Trophoblast cell (in vitro differentiated cells and primary cell): ENCODE data around the gene EGFR.

ENCODE experiments used
- DNase-seq, 2 donors: peaks; one replicate each; pipeline ENCODE4 v3.0.0-alpha.2; 2016
- H2AFZ ChIP-seq: 2 replicates; pipeline ENCODE4 v1.6.1; 2013; ENCODE audit warnings: low read length, moderate library complexity, mild to moderate bottlenecking; ENCODE audit not compliant: insufficient read depth, poor library complexity
- H2AK5ac ChIP-seq: 2 replicates; pipeline ENCODE4 v1.6.1; 2013; ENCODE audit warnings: mild to moderate bottlenecking, low read length
- H2BK120ac ChIP-seq: 2 replicates; pipeline ENCODE4 v1.6.1; 2013; ENCODE audit warnings: low read length, mild to moderate bottlenecking, moderate library complexity; ENCODE audit not compliant: insufficient read depth, poor library complexity
- H2BK12ac ChIP-seq: 2 replicates; pipeline ENCODE4 v1.6.1; 2013; ENCODE audit warnings: mild to moderate bottlenecking, low read length, moderate library complexity
- H2BK5ac ChIP-seq: 2 replicates; pipeline ENCODE4 v1.6.1; 2013; ENCODE audit warnings: low read length, low read depth, moderate library complexity, mild to moderate bottlenecking; ENCODE audit not compliant: poor library complexity
- H3K14ac ChIP-seq: 2 replicates; pipeline ENCODE4 v1.6.1; 2013; ENCODE audit warnings: mild to moderate bottlenecking, low read length
- H3K18ac ChIP-seq: 2 replicates; pipeline ENCODE4 v1.6.1; 2013; ENCODE audit warnings: mild to moderate bottlenecking, low read length
- H3K23ac ChIP-seq: 2 replicates; pipeline ENCODE4 v1.6.1; 2013; ENCODE audit warnings: low read length
- H3K27ac ChIP-seq: 2 replicates; pipeline ENCODE4 v1.5.1; 2013; ENCODE audit warnings: low read depth, mild to moderate bottlenecking, inconsistent platforms, low read length, moderate library complexity
- H3K27me3 ChIP-seq: 2 replicates; pipeline ENCODE4 v1.6.1; 2013; ENCODE audit warnings: inconsistent platforms, mild to moderate bottlenecking, low read length, moderate library complexity; ENCODE audit not compliant: insufficient read depth
- H3K36me3 ChIP-seq, 2 experiments: 1 replicate in 1 of 2; 2 replicates in 1 of 2; pipeline ENCODE4 v1.6.1; 2013; ENCODE audit warnings: low read length in 2 of 2, mild to moderate bottlenecking in 2 of 2, moderate library complexity in 1 of 2; ENCODE audit not compliant: insufficient read depth in 2 of 2, control insufficient read depth in 1 of 2
- H3K4ac ChIP-seq: 2 replicates; pipeline ENCODE4 v1.6.1; 2013; ENCODE audit warnings: low read depth, mild to moderate bottlenecking, low read length, moderate library complexity
- H3K4me1 ChIP-seq, 2 experiments: 1 replicate in 1 of 2; 2 replicates in 1 of 2; pipeline ENCODE4 v1.6.1; 2013; ENCODE audit warnings: low read length in 2 of 2, mild to moderate bottlenecking in 2 of 2, moderate library complexity in 1 of 2; ENCODE audit not compliant: insufficient read depth in 2 of 2, control insufficient read depth in 1 of 2
- H3K4me2 ChIP-seq: 2 replicates; pipeline ENCODE4 v1.6.1; 2013; ENCODE audit warnings: inconsistent platforms, mild to moderate bottlenecking, low read length, moderate library complexity
- H3K4me3 ChIP-seq: 2 replicates; pipeline ENCODE4 v1.5.1; 2013; ENCODE audit warnings: mild to moderate bottlenecking, low read depth, low read length, inconsistent platforms
- H3K79me1 ChIP-seq: one replicate; pipeline ENCODE4 v1.6.1; 2013; ENCODE audit warnings: low read length
- H3K79me2 ChIP-seq: 2 replicates; pipeline ENCODE4 v1.6.1; 2013; ENCODE audit warnings: low read length, mild to moderate bottlenecking; ENCODE audit not compliant: control insufficient read depth, insufficient read depth, poor library complexity
- H3K9ac ChIP-seq: 2 replicates; pipeline ENCODE4 v1.6.1; 2013; ENCODE audit warnings: mild to moderate bottlenecking, low read length
- H3K9me3 ChIP-seq: 2 replicates; pipeline ENCODE4 v1.6.1; 2013; ENCODE audit warnings: low read depth, mild to moderate bottlenecking, control low read depth, inconsistent platforms, low read length; ENCODE audit not compliant: insufficient read depth
- H4K12ac ChIP-seq: 2 replicates; pipeline ENCODE4 v1.6.1; 2013; ENCODE audit warnings: low read depth, mild to moderate bottlenecking, low read length, moderate library complexity
- H4K8ac ChIP-seq: 2 replicates; pipeline ENCODE4 v1.6.1; 2013; ENCODE audit warnings: low read depth, mild to moderate bottlenecking, low read length, moderate library complexity
- H4K91ac ChIP-seq: one replicate; pipeline ENCODE4 v1.6.1; 2013; ENCODE audit warnings: low read depth, mild to moderate bottlenecking, low read length, moderate library complexity
- WGBS: extraction: QIAGEN DNeasy Blood & Tissue Kit; methylation state at CpG from one replicate; pipeline ENCODE4 v1.1.7; 2013; ENCODE audit warnings: missing lambda C conversion rate; ENCODE audit not compliant: insufficient read length, insufficient coverage; ENCODE audit errors: extremely low coverage; 5-methylcytosine and 5-hydroxymethylcytosine counted together

The EGFR gene

GRCh38 chr7:55209366-55209765 lies 190.5 kb downstream of the EGFR start:
- no peak overlapping the region for H2AFZ ChIP-seq
- no peak overlapping the region for H3K4ac ChIP-seq
- no peak overlapping the region for H3K9ac ChIP-seq
- no peaks in the 10 kb centered on the region for H3K27me3 ChIP-seq
- H2AK5ac ChIP-seq = no peak overlapping the region
- no peak overlapping the region for H3K27ac ChIP-seq
- no peak overlapping the region for H4K12ac ChIP-seq
- peaks cover 2% of the 10 kb centered on the region for H3K9me3 ChIP-seq
- H2BK5ac ChIP-seq = no peak overlapping the region
- DNase-seq = peak; percentile 81 to 95
- H3K23ac ChIP-seq = no peak overlapping the region
- H3K79me2 ChIP-seq = peaks cover 2% of the 10 kb centered on the region
- H4K8ac ChIP-seq = no peak overlapping the region
- H3K4me1 ChIP-seq = peaks cover 2 to 5% of the 10 kb centered on the region in 2 experiments
- H3K4me2 ChIP-seq = no peak overlapping the region
- H3K18ac ChIP-seq = no peak overlapping the region
- no peak overlapping the region for H3K14ac ChIP-seq
- H2BK120ac ChIP-seq = no peak overlapping the region
- peaks cover 16 to 31% of the 10 kb centered on the region in 2 experiments for H3K36me3 ChIP-seq
- H3K79me1 ChIP-seq = no peaks in the 10 kb centered on the region
- H3K4me3 ChIP-seq = no peak overlapping the region
- H2BK12ac ChIP-seq = no peak overlapping the region
- no peak overlapping the region for H4K91ac ChIP-seq
- WGBS = no CpG with 5 or more reads among the region's 4 CpGs

GRCh38 chr7:55210176-55210575 lies 191.4 kb downstream of the EGFR start:
- no peak overlapping the region for H3K23ac ChIP-seq
- no peaks in the 10 kb centered on the region for H3K9me3 ChIP-seq
- H3K27ac ChIP-seq = no peak overlapping the region
- no peak overlapping the region for H3K4ac ChIP-seq
- no peak overlapping the region for H4K91ac ChIP-seq
- no peak overlapping the region for H2BK12ac ChIP-seq
- no peak overlapping the region for H3K14ac ChIP-seq
- H3K4me3 ChIP-seq = no peak overlapping the region
- peaks cover 13 to 24% of the 10 kb centered on the region in 2 experiments for H3K36me3 ChIP-seq
- no peak for DNase-seq
- no peak overlapping the region for H4K12ac ChIP-seq
- no CpG with 5 or more reads among the region's 4 CpGs for WGBS
- no peak overlapping the region for H2AK5ac ChIP-seq
- no peaks in the 10 kb centered on the region for H3K27me3 ChIP-seq
- no peak overlapping the region for H4K8ac ChIP-seq
- no peak overlapping the region for H2AFZ ChIP-seq
- no peaks in the 10 kb centered on the region for H3K79me1 ChIP-seq
- no peak overlapping the region for H2BK120ac ChIP-seq
- H3K9ac ChIP-seq = no peak overlapping the region
- H3K18ac ChIP-seq = no peak overlapping the region
- peaks cover 2 to 5% of the 10 kb centered on the region in 2 experiments for H3K4me1 ChIP-seq
- H3K4me2 ChIP-seq = no peak overlapping the region
- H3K79me2 ChIP-seq = peaks cover 2% of the 10 kb centered on the region
- no peak overlapping the region for H2BK5ac ChIP-seq

- Histone ChIP-seq H3K18ac (no peak overlapping the region), H3K4me2 (no peak overlapping the region), H3K14ac (no peak overlapping the region), H3K36me3 (peaks cover 9 to 19% of the 10 kb centered on the region in 2 experiments), H3K4me1 (peaks cover 2 to 5% of the 10 kb centered on the region in 2 experiments), H2BK12ac (no peak overlapping the region), H3K9ac (no peak overlapping the region), H3K23ac (no peak overlapping the region), H3K9me3 (no peaks in the 10 kb centered on the region), H2BK120ac (no peak overlapping the region), H3K27ac (no peak overlapping the region), H3K79me1 (no peaks in the 10 kb centered on the region), H4K91ac (no peak overlapping the region), H2BK5ac (no peak overlapping the region), H3K4me3 (no peak overlapping the region), H4K12ac (no peak overlapping the region), H2AFZ (no peak overlapping the region), H3K79me2 (peaks cover 2% of the 10 kb centered on the region), H2AK5ac (no peak overlapping the region), H3K4ac (no peak overlapping the region), H4K8ac (no peak overlapping the region), H3K27me3 (no peaks in the 10 kb centered on the region)
- WGBS = no CpG with 5 or more reads among the region's 1 CpG
- peak in 1 of 2 donors; percentile 72 for DNase-seq
Measured at GRCh38 chr7:55210716-55211115, 191.9 kb downstream of the EGFR start.

- peaks cover 7 to 11% of the 10 kb centered on the region in 2 experiments for H3K36me3 ChIP-seq
- H3K9ac ChIP-seq = no peak overlapping the region
- H3K4ac ChIP-seq = no peak overlapping the region
- no peak overlapping the region for H2BK5ac ChIP-seq
- H2BK12ac ChIP-seq = no peak overlapping the region
- H3K9me3 ChIP-seq = no peaks in the 10 kb centered on the region
- H3K4me1 ChIP-seq = peaks cover 2 to 5% of the 10 kb centered on the region in 2 experiments
- H3K23ac ChIP-seq = no peak overlapping the region
- H3K14ac ChIP-seq = no peak overlapping the region
- no peak overlapping the region for H3K18ac ChIP-seq
- peak; percentile 70 to 80 for DNase-seq
- H3K27ac ChIP-seq = no peak overlapping the region
- H4K8ac ChIP-seq = no peak overlapping the region
- no peak overlapping the region for H3K4me2 ChIP-seq
- peak overlapping the region; percentile 10 for H2BK120ac ChIP-seq
- no peak overlapping the region for H2AK5ac ChIP-seq
- H3K79me2 ChIP-seq = peaks cover 2% of the 10 kb centered on the region
- no peaks in the 10 kb centered on the region for H3K79me1 ChIP-seq
- no peaks in the 10 kb centered on the region for H3K27me3 ChIP-seq
- no CpG with 5 or more reads among the region's 4 CpGs for WGBS
- H4K91ac ChIP-seq = no peak overlapping the region
- no peak overlapping the region for H2AFZ ChIP-seq
- no peak overlapping the region for H3K4me3 ChIP-seq
- no peak overlapping the region for H4K12ac ChIP-seq
Measured at GRCh38 chr7:55211726-55212125, 192.9 kb downstream of the EGFR start.
